ENCODE results near the gene CASK. TPM values are rescaled to one million over a fixed set of nuclear protein-coding genes. Genes with fewer than 3 reads are reported as not detected.
A peak's percentile ranks its signal among the peaks of the same experiment; 100 is the strongest.

CASK gene
- total and polyA plus RNA-seq, 9 of the 15 experiments (the other 6 are each of a cell fraction or from before 2014, with no cell fraction given): 1.3 to 7.4 (median 5.2) TPM

DNA sequence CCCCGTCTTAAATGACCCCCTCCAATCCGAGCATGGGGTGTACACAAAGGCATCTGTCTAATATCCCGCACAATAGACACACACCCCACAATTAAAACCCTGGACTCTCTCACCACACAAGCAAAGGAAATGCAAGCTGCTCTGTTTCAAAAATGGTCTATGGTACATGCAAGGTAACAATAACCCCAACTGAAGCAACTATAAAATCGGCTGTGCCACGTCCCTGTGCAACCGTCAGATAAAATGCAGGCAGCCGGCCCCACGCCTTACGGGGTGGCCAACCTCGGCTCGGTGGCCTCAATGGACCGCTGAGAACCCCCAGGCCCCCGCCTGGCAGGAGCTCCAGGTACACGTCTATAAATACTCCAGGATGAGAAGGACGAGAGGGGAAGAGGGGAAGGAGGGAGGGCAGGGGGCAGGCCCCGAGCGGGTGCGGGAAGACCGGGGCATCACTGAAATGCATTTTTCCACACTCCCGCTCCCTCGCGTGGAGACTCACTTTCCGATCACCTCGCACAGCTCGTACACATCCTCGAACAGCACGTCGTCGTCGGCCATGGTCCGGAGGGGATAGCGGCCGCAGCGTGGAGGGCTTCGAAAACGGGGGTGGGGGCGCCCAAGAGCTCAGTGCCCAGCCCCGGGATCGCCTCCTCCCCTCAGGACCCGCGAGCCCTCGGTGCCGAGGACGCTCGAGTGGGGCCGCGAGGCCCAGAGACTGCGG is 763 bp downstream of the CASK start:
- FAIRE-seq (no peak), DNase-seq (ENCODE audit: extremely low read depth in 1 of 4, low spot score in 3 of 4) (peak in 3 of 4 experiments; percentile 8 to 22 (median 14)), ATAC-seq (no peak)
- Histone ChIP-seq H3K4me2 (ENCODE audit: insufficient read depth, low read length) (peak overlapping the region; percentile 66), H3K4me1 (replicated peaks in 1 of 2; ENCODE audit: control insufficient read depth in 2 of 2, insufficient read depth in 2 of 2, low read length in 2 of 2) (peaks cover 0 to 13% of the 10 kb centered on the region in 2 experiments; a peak in 3 of 5 replicates), H3K79me2 (ENCODE audit: control insufficient read depth, insufficient read depth, low read length) (no peaks in the 10 kb centered on the region; the same call in 2 of the 3 replicates), H3K9me3 (replicated peaks; ENCODE audit: control insufficient read depth, insufficient read depth, low read depth, low read length) (no peaks in the 10 kb centered on the region), H3K4me3 (peak overlapping the region; percentile 49), H3K27ac (ENCODE audit: extremely low read depth, low read depth, low read length) (no peak overlapping the region), H4K20me1 (replicated peaks; ENCODE audit: control insufficient read depth, insufficient read depth, low read length) (no peaks in the 10 kb centered on the region), H3K27me3 (ENCODE audit: control insufficient read depth in 2 of 2, insufficient read depth in 2 of 2, low read length in 2 of 2) (no peaks in the 10 kb centered on the region), H3K36me3 (ENCODE audit: control insufficient read depth, insufficient read depth, low read length) (no peaks in the 10 kb centered on the region), H3K9ac (ENCODE audit: insufficient read depth in 1 of 2, low read depth in 2 of 2, low read length in 2 of 2) (peak overlapping the region; percentile 22 to 90; a peak in 2 of 4 replicates), H3K9me1 (ENCODE audit: control insufficient read depth, insufficient read depth, low read length) (no peaks in the 10 kb centered on the region), H2AFZ (ENCODE audit: low read depth, low read length) (peak overlapping the region; percentile 76)
- CTCF ChIA-PET (ENCODE audit: low intra/inter-chr PET ratio): no interaction called here
- in situ Hi-C loops (cut with MboI): no loop called here
- no TSS peak for BruUV-seq (replicated peaks)
- POLR2A ChIA-PET: interaction anchor here (0.6 kb wide), 1 partner anchor 16 kb away, joined by 4 read pairs; no protein-coding TSS in a partner anchor
- intact Hi-C loops (cut with micrococcal nuclease): no loop called here
- TF ChIP-seq ZBTB7A (IDR thresholded peaks at IDR 0.05; ENCODE audit: borderline replicate concordance, control insufficient read depth, low read depth, low read length) (0 out of 2 replicates have a peak, but pooled peaks have one; percentile 8), SAFB (IDR thresholded peaks at IDR 0.05; ENCODE audit: borderline replicate concordance, low read depth, low read length) (0 out of 2 replicates have a peak, but pooled peaks have one; percentile 17), HSF4 (CRISPR knock-in tag; IDR thresholded peaks at IDR 0.05; ENCODE audit: borderline replicate concordance) (no peak)
- 6% methylated on average over 19 of the region's 48 CpGs for WGBS (ENCODE audit: insufficient coverage, low coverage, missing lambda C conversion rate)
